ENCODE results near the gene SDE2.
"Not testable (repeated sequence)": the region's sequence is repeated elsewhere in the genome, so short reads cannot be mapped to it uniquely, and the experiment has no call there.

The SDE2 gene

GRCh38 chr1:225999227-225999911, at the start of gene SDE2:
Gene SDE2 (minus strand): TSS chr1:225999343. CDS start chr1:225999312, 31 bp downstream.
- peak; percentile 99 for DNase-seq (ENCODE audit: low read depth)

- no peak for DNase-seq (ENCODE audit: low read depth)
Measured at GRCh38 chr1:226048886-226049285, 49.7 kb upstream of the SDE2 start.

DNA sequence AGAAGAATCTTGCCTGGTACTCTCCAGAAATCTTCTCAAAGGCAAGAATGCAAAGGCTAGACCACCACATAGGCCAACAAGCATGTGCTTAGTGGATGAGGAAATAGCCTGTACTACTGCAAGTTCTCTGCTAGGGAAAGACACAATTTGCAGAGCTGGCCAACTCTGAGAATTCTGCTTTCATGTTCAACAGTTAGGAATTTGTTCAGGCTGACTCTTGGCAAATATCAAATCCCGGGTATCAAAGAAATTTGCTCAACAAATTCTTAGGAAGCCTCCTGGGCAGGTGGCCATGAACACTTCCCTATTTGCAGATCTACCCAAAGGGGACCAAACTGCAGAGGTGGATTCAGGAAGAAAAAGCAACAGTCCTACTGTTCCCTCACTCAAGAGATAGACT, 48.4 kb upstream of the SDE2 start:
- DNase-seq (ENCODE audit: low read depth), result no peak

DNA sequence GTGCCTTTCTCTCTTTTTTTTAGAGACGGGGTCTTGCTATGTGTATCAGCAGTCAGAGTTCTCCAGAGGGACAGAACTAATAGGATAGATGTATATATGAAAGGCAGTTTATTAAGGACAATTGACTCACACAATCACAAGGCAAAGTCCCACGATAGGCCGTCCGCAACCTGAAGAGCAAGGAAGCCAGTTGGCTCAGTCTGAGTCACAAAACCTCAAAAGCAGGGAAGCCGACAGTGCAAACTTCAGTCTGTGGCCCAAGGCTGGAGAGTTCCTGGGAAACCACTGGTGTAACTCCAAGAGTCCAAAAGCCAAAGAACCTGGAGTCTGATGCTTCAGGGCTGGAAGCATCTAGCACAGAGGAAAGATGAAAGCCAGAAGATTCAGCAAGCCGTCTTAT, 47.1 kb upstream of the SDE2 start:
- DNase-seq (ENCODE audit: low read depth), result no peak

DNA sequence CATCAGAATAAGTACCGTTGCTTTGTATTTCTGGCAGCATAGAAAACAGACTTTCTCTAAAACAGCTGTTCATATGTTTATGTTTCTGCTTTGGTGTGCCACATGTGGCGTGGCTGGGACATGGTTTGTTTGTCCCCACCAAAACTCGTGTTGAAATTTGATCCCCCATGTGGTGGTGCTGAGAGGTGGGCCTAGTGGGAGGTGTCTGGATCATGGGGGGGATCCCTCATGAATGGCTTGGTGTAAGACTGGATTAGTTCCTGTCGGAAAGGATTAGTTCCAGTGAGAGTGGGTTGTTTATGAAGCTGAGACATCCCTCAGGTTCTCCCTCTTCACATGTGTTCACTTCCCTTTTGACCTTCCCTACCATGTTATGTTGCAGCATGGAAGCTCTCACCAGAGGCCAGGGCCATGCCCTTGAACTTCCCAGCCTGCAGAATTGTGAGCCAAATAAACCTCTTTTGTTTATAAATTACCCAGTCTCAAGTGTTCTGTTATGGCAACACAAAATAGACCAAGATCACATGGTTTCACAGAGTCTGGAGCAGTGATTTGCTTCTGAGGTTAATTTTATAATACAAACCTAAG, 45.5 kb upstream of the SDE2 start:
- no peak for DNase-seq (ENCODE audit: low read depth)

- no peak for DNase-seq (ENCODE audit: low read depth)
Measured at GRCh38 chr1:226041419-226041818, 42.3 kb upstream of the SDE2 start.

DNA sequence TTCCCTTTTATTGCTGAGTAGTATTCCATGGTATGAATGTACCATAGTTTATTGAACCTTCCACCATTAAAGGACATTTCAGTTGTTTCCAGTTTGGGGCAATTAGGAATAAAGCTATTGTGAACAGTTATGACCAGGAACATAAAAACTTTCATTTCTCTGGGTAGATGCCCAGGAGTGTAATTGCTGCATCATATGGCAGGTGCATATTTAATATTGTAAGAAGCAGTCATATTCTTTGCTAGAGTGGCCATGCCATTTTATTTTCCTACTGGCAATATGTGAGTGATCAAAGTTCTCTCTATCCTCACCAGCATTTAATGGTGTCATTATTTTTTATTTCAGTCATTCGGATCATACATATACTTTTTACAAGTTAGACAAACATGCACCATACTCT, 39.5 kb upstream of the SDE2 start:
- DNase-seq (ENCODE audit: low read depth), result no peak

DNA sequence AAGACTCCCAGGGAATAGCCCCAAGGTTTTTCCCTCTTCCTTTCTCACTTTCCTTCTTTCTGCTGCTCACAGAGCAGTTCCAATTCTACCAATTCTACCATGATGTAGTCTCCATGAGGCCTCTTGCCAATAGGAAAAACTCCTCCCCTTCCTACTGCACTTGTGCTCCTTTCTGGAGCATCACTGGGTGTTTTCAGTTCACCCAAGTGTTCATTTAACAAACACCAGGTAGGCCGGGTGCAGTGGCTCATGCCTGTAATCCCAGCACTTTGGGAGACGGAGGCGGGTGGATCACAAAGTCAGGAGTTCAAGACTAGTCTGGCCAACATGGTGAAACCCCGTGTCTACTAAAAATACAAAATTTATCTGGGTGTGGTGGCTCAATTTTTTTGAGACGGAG, 36.8 kb upstream of the SDE2 start:
- no peak for DNase-seq (ENCODE audit: low read depth)

- no peak for DNase-seq (ENCODE audit: low read depth)
Measured at GRCh38 chr1:226034482-226034881, 35.3 kb upstream of the SDE2 start.

- no peak for DNase-seq (ENCODE audit: low read depth)
Measured at GRCh38 chr1:226033991-226034390, 34.8 kb upstream of the SDE2 start.

- DNase-seq (ENCODE audit: low read depth), result no peak
Measured at GRCh38 chr1:226033582-226033981, 34.4 kb upstream of the SDE2 start.

DNA sequence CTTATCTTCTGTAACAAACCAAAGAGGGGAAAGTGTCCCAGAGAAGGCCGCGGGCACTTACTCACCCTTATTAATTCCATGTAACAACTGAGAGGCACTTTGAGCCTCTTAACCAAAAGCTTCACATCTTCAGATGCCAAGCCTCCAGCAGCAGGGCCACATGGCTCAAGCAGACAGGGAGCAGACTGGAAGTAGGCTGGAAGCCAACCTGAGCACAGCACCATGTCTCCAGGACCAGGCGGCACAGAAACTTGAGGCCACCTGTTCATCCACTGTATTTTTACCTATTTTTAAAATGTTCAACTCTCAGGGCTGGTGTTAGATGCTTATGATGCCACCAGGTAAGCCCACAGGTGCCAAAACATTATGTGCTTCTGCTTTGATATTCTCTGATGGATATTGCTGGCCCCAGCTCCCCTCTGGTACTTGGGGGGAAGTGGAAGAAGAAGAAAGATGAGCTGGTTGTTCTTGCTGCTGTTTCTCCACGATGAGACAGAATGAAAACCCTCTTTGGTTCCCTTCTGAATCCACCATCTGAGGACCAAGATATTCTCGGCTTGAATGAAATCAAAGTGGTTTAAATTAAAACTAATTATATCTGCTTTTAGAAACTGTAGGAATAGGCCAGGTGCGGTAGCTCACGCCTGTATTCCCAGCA, 30.6 kb upstream of the SDE2 start:
- DNase-seq (ENCODE audit: low read depth), result no peak

GRCh38 chr1:226029093-226029496, 30.0 kb upstream of the SDE2 start:
- DNase-seq (ENCODE audit: low read depth), result no peak

GRCh38 chr1:226027538-226028217, 28.5 kb upstream of the SDE2 start:
- no peak for DNase-seq (ENCODE audit: low read depth)

- no peak for DNase-seq (ENCODE audit: low read depth)
Measured at GRCh38 chr1:226026833-226027232, 27.7 kb upstream of the SDE2 start.

DNA sequence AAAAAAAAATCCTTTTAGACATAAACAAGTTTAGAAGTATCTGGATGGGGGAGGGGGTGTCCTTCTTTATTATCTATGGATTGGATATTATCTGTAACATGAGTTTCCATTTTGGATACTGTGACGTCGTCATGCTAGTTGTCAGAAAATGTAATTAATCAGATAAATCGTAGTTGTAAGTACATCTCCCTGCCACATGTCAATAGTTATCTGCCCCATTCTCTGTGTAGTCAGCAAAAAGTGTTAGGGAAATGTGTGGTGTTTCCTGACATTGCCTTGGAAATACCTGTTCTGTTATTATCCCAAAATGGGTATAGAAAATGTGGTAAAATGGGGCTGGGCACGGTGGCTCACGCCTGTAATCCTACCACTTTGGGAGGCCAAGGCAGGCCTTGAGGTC, 24.6 kb upstream of the SDE2 start:
- DNase-seq (ENCODE audit: low read depth), result no peak

- no peak for DNase-seq (ENCODE audit: low read depth)
Measured at GRCh38 chr1:226021801-226022200, 22.7 kb upstream of the SDE2 start.

DNA sequence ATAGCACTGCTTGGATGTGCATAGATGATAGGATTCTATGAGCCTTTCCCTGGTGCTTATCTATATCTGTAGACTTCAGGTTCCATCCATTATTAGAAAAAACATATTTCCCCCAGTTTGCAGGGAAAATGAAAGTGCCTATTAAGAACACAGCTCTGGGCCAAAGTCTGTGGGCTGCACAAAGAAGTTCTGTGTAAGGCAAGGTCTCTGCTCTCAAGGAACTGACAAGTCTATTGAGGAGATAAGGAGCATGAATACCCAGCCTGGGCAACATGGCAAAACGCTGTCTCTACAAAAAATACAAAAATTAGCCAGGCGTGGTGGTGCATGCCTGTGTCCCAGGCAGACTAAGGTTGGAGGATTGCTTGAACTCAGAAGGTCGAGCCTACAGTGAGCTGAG, 22.3 kb upstream of the SDE2 start:
- DNase-seq (ENCODE audit: low read depth), result no peak

- DNase-seq (ENCODE audit: low read depth), result no peak
Measured at GRCh38 chr1:226019572-226019971, 20.4 kb upstream of the SDE2 start.

DNA sequence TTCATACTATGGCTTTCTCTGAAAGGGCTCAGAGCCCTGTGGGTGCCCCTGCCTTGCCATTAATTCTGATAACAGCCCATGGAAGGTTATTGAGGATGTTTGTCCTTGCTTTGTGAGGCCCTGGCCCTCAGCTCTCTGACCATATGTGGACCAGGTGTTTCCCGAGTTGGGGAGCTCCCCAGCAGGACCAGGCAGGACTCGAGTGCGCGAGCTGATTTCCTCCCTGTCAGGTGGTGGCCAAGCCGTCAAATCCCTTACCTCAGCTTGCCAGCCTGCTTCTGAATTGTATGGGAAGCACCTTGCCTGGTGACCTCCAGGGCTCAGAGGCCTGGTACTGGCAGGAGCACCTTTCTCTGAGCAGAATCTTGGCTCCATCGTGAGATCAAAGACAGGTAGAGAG, 17.9 kb upstream of the SDE2 start:
- no peak for DNase-seq (ENCODE audit: low read depth)

- no peak for DNase-seq (ENCODE audit: low read depth)
Measured at GRCh38 chr1:226009650-226010044, 10.5 kb upstream of the SDE2 start.

- DNase-seq (ENCODE audit: low read depth), result not testable (repeated sequence)
Measured at GRCh38 chr1:226007126-226007892, 8.2 kb upstream of the SDE2 start.

Data from stimulated activated CD4-positive, alpha-beta T cell treated with anti-CD3 and anti-CD28 coated beads, Interleukin-2, amount 100 ng/mL, for 4 hours (primary cell).